ENCODE data around the gene FAM185A.

- TF ChIP-seq CTCF (tag by site-specific recombination; IDR thresholded peaks at IDR 0.05), result no peak
- TF ChIP-seq OVOL3 (tag by site-specific recombination; IDR thresholded peaks at IDR 0.05), result no peak
- TF ChIP-seq ZNF341 (tag by site-specific recombination; IDR thresholded peaks at IDR 0.05; ENCODE audit: low read depth), result no peak
- TF ChIP-seq ZNF138 (tag by site-specific recombination; IDR thresholded peaks at IDR 0.05; ENCODE audit: borderline replicate concordance), result no peak
- TF ChIP-seq KLF16 (tag by site-specific recombination; IDR thresholded peaks at IDR 0.05), result no peak
- no peak for TF ChIP-seq ZNF501 (tag by site-specific recombination; IDR thresholded peaks at IDR 0.05)
- no peak for TF ChIP-seq KLF9 (tag by site-specific recombination; IDR thresholded peaks at IDR 0.05; ENCODE audit: low read depth)
- no peak for TF ChIP-seq IKZF3 (tag by site-specific recombination; IDR thresholded peaks at IDR 0.05)
- TF ChIP-seq ZNF302 (tag by site-specific recombination; IDR thresholded peaks at IDR 0.05; ENCODE audit: low read depth), result no peak
- TF ChIP-seq ZBTB21 (tag by site-specific recombination; IDR thresholded peaks at IDR 0.05), result no peak
Observed at GRCh38 chr7:102817616-102818573, 69.1 kb downstream of the FAM185A start.
